HG03439 (cell line): ENCODE measurements around the gene PWP2.
"Not testable (repeated sequence)": the region's sequence is repeated elsewhere in the genome, so short reads cannot be mapped to it uniquely, and the experiment has no call there.

Source experiments
- ATAC-seq: cut with Tn5 transposase; IDR thresholded peaks from one replicate; pipeline ENCODE4 v1.9.1; 2021; ENCODE audit warnings: mild to moderate bottlenecking, moderate library complexity; ENCODE audit not compliant: unreplicated experiment

The PWP2 gene

DNA sequence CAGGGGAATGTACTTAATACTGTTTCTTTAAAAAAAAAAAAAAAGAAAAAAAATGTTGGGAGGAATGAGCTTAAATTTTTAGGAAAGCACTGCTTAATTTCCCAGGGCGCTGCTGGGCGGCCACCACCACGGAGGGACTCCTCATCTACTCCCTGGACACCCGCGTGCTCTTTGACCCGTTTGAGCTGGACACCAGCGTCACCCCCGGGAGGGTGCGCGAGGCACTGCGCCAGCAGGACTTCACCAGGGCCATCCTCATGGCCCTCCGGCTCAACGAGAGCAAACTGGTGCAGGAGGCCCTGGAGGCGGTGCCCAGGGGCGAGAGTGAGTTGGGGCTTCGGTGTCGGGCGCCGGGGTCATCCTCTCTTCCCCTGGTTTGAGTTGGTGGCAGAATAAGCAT is 20.6 kb downstream of the PWP2 start:
- ATAC-seq, result not testable (repeated sequence)

GRCh38 chr21:44133715-44134057 is 26.5 kb downstream of the PWP2 start:
- ATAC-seq, result peak; percentile 7

DNA sequence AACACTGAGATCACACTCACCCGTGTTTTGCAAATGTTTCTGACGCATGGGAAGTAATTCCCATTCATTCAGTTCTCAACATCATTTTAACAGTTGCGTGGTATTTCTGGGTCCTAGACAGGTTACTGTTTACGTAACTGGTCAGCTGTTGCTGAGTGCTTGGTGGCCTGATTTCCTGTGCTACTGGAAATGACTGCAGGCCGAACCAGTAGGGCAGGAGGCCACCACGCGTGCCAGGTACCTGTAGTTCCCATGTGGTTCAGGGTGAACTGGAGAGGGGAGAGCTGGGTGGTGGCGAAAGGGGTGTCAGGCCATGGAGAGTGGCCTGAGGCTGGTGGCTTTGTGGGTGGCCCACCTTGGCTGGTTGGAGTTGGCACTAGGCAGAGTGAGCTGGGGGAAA is 27.5 kb downstream of the PWP2 start:
- ATAC-seq, result not testable (repeated sequence)

DNA sequence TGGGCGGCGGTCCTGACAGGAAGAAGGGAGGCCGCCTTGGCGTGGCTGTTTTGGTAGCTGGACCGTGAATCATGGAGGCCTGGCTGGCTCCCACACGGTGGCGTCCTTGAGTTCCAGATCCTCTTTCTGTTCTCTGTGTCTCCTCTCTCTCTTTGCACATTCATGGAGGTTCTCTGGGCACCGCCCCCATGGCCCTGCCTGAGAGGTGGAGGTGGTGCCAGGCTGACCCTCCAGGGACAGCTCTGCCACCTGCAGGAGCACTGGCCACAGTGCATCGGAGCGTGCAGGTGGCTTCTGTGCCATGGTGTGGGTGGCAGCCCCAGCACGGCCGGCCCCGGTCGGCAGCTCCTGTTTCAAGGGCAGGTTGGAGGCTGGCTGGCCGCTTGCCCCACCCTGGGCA is 30.8 kb downstream of the PWP2 start:
- peak; percentile 34 for ATAC-seq

GRCh38 chr21:44139787-44140551 is 32.8 kb downstream of the PWP2 start:
- ATAC-seq, result not testable (repeated sequence)

GRCh38 chr21:44140552-44140932 is 33.3 kb downstream of the PWP2 start:
- ATAC-seq, result not testable (repeated sequence)

- not testable (repeated sequence) for ATAC-seq
These were observed 35.3 kb downstream of the PWP2 start for GRCh38 chr21:44142470-44142869.

- peak; percentile 36 for ATAC-seq
These were observed 36.2 kb downstream of the PWP2 start for GRCh38 chr21:44143380-44143779.

- ATAC-seq, result not testable (repeated sequence)
These were observed 36.8 kb downstream of the PWP2 start for GRCh38 chr21:44143996-44144395.

DNA sequence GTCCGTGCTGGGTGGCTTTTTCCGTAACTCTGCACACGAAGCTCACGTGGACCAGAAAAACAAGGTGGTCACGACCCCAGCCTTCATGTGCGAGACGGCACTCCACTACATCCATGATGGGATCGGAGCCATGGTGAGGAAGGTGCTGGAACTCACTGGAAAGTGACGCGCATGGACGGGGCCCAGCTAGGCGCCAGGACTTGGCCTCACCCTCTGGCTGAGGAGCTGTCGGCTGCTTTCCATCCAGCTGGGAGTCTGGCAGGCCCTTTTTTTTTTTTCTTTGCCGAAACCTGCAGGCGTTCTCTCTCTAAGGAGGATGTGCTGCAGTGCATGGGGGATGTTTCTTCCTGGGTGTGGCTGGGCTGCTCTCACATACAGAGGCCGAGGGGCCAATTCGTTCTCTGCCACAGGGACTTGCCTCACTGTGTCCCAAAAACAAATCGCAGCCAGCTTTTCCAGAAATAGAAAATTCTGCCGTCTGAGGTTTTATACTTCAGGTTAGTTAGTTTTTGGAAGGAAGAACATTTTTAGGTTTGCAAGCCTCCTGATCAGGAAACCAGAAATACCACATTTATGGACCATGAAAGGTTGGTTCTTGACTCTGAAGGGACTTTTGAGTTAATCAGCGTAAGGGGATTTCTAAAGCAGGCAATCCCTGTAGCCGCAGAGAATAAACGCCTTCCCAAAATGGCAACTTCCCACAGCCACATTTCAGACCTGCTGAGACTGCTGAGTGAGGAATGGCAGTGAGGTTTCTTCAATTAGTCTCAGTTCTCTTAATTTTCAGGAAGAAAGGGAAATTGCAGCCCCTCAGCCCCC is 37.8 kb downstream of the PWP2 start:
- not testable (repeated sequence) for ATAC-seq

DNA sequence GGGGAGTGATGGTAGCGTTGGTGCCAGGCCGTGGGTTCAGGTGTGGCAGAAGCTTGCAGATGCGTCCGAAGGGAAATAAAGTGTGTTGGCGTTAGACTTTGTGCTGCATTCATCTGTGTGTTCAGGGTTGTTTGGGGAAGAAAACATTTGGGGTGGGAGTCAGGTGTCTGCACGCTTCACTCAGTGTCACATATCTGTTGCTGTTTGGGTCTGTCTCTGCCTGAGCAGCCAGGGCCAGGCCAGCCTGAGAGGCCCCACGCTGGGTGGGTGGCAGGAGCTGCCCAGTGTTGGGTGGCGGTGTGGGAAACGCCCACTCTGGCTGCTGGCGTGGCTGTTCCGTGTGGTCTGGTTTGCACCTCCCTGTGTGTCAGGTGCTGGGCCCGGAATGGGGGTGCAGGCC is 38.4 kb downstream of the PWP2 start:
- ATAC-seq, result not testable (repeated sequence)

- ATAC-seq, result not testable (repeated sequence)
These were observed 39.9 kb downstream of the PWP2 start for GRCh38 chr21:44147108-44147507.

DNA sequence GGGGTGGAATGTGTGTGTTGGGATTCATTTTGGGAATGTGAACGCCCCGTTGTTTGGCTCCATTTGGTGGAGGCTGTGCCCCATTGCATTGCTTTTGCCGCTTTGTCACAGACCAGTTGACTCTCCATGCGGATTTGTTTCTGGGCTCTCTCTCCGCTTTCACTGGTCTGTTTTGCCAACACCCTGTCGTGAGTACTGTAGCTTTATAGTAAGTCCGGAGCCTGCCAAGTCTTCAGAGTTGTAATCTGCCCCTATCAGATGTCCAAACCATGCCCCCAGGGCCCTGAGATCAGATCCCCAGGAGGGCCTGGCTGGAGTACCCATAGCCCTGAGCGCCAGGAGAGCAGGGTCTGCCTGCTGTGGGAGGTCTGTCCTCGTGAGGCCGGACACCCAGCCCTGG is 43.1 kb downstream of the PWP2 start:
- ATAC-seq, result not testable (repeated sequence)

DNA sequence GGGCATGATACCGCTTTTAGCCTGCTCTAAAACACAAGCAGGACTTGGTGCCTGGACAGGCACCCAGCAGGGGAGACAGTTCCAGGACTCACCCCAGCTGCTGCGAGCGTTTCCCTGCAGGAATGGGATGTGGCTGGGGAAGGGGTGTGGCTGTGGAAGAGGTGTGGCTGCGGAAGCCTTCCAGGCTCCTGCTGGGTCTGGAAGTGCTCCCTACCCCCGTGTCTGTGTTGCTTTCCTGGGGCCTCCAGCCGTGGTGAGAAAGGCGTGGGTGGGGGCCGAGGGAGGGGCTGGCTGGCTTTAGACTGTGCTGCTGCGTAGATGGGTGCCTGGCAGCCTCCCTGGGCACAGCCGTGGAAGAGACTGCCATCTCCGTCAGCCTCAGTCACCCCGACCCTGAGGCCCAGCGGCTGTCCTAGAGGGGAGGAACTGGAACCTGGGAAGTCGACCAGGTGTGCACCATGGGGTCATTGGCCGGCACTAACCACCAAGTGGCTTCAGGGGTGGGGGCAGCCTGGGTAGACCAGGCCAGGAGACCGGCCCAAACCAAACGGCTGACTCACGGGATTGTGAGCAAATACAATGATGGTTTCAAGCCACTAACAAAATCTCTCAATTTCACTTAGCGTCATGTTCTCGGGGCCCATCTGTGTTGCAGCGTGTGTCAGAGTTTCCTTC is 46.2 kb downstream of the PWP2 start:
- not testable (repeated sequence) for ATAC-seq

- not testable (repeated sequence) for ATAC-seq
These were observed 46.7 kb downstream of the PWP2 start for GRCh38 chr21:44153889-44154228.

- ATAC-seq, result peak; percentile 38
These were observed 47.6 kb downstream of the PWP2 start for GRCh38 chr21:44154816-44155230.

DNA sequence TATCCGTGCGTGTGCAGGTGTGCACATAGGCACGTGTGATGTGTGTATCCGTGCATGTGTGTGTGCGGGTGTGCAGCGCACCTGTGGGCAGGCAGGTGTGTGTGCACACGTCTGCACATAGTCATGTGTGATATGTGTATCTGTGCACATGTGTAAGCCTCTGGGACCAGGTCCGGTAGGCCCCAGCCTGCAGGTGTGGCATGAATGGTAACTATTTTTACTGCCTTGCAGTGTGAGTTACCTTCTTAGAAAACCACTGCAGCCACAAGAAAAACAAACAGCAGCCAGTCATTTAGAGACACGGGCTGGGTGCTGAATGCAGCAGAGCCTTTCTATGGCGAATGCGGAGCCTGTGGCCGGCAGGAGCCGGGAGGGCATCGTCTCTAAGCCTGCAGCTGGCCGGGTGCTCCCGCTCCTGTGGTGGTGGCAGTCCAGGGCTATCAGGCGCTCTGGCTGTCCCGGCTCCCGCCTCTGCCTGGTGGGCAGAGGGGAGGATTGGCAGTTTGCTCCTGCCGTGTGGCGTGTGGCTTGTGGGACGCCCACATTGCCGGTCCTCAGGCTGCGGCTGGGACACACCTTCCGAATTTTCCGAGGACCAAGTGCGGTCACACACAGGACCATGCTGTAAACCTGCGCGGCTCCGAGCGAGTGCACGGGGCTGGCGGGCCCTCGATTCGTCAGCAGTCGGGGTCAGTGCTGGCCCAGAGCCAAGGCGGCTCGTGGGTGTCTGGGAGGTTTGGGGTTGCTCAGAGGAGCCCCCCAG is 48.2 kb downstream of the PWP2 start:
- ATAC-seq, result peak; percentile 42

- not testable (repeated sequence) for ATAC-seq
These were observed 48.8 kb downstream of the PWP2 start for GRCh38 chr21:44155994-44156380.

GRCh38 chr21:44157439-44158081 is 50.4 kb downstream of the PWP2 start:
- not testable (repeated sequence) for ATAC-seq

DNA sequence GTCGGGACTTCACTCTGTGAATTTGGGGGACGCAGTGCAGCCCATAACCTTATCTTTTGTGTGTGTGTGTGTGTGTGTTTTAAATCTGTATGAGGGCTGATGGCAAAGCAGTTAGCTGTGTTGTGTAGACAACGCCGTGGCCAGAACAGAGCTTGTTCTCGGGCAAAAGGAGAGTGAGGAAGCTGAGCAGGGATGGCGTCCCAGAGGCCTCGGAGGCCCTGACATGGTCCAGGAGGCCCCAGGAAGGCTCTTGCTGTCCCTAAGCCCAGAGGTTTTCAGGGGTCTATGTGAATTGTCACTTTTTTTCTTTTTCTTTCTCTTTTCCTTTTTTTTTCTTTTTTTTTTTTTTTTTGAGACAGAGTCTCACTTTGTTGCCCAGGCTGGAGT is 50.9 kb downstream of the PWP2 start:
- ATAC-seq, result not testable (repeated sequence)
